GM12801 (cell line): ENCODE results near the gene DHCR24.

Experiments used
- CTCF ChIP-seq: IDR thresholded peaks from one replicate; pipeline ENCODE4 v1.5.1; 2011; ENCODE audit warnings: control low read depth; ENCODE audit not compliant: insufficient read length; ENCODE audit errors: extremely low read depth

DHCR24 gene

GRCh38 chr1:54874079-54874830, 12.7 kb downstream of the DHCR24 start:
- no peak for TF ChIP-seq CTCF

- TF ChIP-seq CTCF: no peak
These were observed 15.0 kb downstream of the DHCR24 start for GRCh38 chr1:54872036-54872331.

GRCh38 chr1:54871275-54872035, 15.5 kb downstream of the DHCR24 start:
- TF ChIP-seq CTCF: no peak

- no peak for TF ChIP-seq CTCF
These were observed 16.1 kb downstream of the DHCR24 start for GRCh38 chr1:54870869-54871268.

GRCh38 chr1:54869173-54869851, 17.7 kb downstream of the DHCR24 start:
- TF ChIP-seq CTCF: no peak

GRCh38 chr1:54867717-54868057, 19.3 kb downstream of the DHCR24 start:
- TF ChIP-seq CTCF: no peak
